ENCODE results near the gene DYNC1LI1. TPM values are rescaled to one million over a fixed set of nuclear protein-coding genes. Genes with fewer than 3 reads are reported as not detected.

Gene DYNC1LI1
- total RNA-seq, 2 experiments from 2014 or later = 29.5 to 30.6 TPM

DNA sequence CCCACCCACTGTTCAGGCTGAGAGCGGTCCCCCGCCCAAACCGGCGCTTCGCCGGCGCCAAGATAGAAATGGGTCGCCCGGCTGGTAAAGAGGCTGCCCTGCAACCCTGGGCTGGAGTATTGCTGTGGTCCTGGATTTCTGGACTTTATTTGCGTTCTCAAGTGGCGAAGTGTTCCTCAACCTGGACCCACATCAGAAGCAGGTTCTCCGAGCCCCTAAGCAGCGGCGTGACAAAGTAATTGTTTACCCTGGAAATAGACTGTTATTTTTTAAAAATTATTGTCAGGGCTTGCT, 481 bp upstream of the DYNC1LI1 start:
- no peaks in the 10 kb centered on the region for H3K9me3 Mint-ChIP-seq
- H3K4me1 Mint-ChIP-seq = peaks cover 23% of the 10 kb centered on the region
- H3K4me3 Mint-ChIP-seq = peak overlapping the region; percentile 89
- DNase-seq = no peak
- ATAC-seq (ENCODE audit: low read depth) = peak; percentile 32
- H3K27ac Mint-ChIP-seq = peak overlapping the region; percentile 86
- POLR2A ChIA-PET = no interaction called here
- peaks cover 4% of the 10 kb centered on the region for H3K36me3 Mint-ChIP-seq
- H3K27me3 Mint-ChIP-seq = no peaks in the 10 kb centered on the region

- peaks cover 8% of the 10 kb centered on the region for H3K36me3 Mint-ChIP-seq
- no peak for DNase-seq
- no peaks in the 10 kb centered on the region for H3K27me3 Mint-ChIP-seq
- H3K9me3 Mint-ChIP-seq = no peaks in the 10 kb centered on the region
- POLR2A ChIA-PET = interaction anchor here (0.8 to 1.6 kb wide), 3 partner anchors 10 to 115 kb away, joined by 3 to 4 read pairs (median 4); partner anchors contain the start of genes CMTM6 and CNOT10
- H3K4me1 Mint-ChIP-seq = peaks cover 23% of the 10 kb centered on the region
- no peak for ATAC-seq (ENCODE audit: low read depth)
- H3K27ac Mint-ChIP-seq = peak overlapping the region; percentile 74
- H3K4me3 Mint-ChIP-seq = peak overlapping the region; percentile 89
These were observed 878 bp downstream of the DYNC1LI1 start for GRCh38 chr3:32569540-32570420.

GRCh38 chr3:32568953-32569352, 1.7 kb downstream of the DYNC1LI1 start:
- Mint-ChIP-seq H3K4me3 (peak overlapping the region; percentile 89), H3K27ac (no peak overlapping the region), H3K9me3 (no peaks in the 10 kb centered on the region), H3K36me3 (peaks cover 10% of the 10 kb centered on the region), H3K27me3 (no peaks in the 10 kb centered on the region), H3K4me1 (peaks cover 25% of the 10 kb centered on the region)
- DNase-seq (no peak), ATAC-seq (ENCODE audit: low read depth) (no peak)
- POLR2A ChIA-PET = interaction anchor here (1.1 to 1.6 kb wide), 2 partner anchors 9 to 66 kb away, joined by 3 to 4 read pairs; partner anchors contain the start of gene CMTM6

DNA sequence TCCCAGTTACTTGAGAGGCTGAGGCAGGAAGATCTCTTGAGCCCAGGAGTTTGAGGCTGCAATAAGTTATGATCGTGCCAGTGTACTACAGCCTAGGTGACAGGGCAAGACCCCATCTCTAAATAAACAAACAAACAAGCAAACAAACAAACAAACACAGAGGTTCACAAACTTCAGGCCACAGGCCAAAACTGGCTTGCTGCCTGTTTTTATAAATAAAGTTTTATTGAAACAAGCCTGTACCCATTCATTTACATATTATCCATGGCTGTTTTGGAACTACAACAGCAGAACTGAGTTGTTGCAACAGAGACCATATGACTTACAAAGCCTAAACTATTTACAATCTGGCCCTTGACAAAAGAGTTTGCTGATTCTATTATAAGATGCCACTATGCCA, 6.5 kb downstream of the DYNC1LI1 start:
- Mint-ChIP-seq H3K27ac (no peak overlapping the region), H3K9me3 (no peaks in the 10 kb centered on the region), H3K27me3 (no peaks in the 10 kb centered on the region), H3K36me3 (peaks cover 27% of the 10 kb centered on the region), H3K4me3 (no peak overlapping the region), H3K4me1 (peaks cover 25% of the 10 kb centered on the region)
- POLR2A ChIA-PET = no interaction called here
- no peak for ATAC-seq (ENCODE audit: low read depth)
- no peak for DNase-seq

DNA sequence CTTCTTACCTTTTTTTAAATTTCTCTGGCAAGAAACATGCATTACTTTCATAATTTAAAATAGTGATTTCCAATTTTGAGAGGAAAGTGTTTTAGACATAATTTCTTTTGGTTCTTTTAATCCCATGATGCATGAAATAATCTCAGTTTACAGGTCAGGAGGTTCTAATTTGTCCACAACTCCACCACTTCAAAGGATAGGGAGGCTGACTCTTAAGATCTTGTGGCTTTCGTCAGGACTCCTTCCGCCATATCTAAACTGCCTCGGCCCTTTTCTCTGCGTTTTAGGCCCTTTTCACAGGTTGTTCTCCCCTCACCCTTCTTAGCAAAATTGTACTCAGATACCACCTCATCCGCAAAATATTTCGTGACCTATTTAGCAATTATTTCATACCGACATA, 8.0 kb downstream of the DYNC1LI1 start:
- Mint-ChIP-seq H3K4me3 (no peak overlapping the region), H3K36me3 (peaks cover 27% of the 10 kb centered on the region), H3K4me1 (peaks cover 15% of the 10 kb centered on the region), H3K9me3 (no peaks in the 10 kb centered on the region), H3K27me3 (no peaks in the 10 kb centered on the region), H3K27ac (no peak overlapping the region)
- POLR2A ChIA-PET = no interaction called here
- ATAC-seq (ENCODE audit: low read depth) = no peak
- DNase-seq = no peak

DNA sequence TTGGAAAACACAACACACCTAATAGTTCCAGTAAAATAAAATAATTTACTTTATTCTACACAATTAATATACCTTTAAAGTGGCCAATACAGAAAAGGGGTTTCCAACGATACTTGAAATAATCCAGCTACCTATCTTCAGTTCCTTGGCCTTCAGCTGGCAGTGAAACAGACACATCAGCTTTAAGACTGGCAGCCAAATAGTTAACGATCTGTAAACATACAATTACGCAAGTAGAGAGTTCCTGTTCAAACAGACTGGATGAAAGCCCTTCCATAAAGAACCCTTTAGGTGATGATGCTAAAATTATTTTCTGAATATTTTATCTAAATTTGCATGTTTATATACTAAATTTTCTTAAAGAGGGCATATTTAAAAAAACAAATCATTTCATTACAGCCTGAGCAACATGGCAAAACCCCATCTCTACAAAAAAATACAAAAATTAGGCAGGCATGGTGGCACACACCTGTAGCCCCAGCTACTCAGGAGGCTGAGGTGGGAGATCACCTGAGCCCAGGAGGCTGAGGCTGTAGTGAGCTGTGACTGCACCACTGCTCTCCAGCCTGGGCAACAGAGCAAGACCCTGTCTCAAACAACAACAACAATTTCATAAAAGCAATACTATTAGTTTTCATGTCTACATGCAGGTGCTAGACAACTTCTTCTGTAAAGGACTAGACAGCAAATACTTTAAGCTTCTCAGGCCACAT, 12.9 kb downstream of the DYNC1LI1 start:
- peaks cover 17% of the 10 kb centered on the region for H3K4me1 Mint-ChIP-seq
- DNase-seq (no peak), ATAC-seq (ENCODE audit: low read depth) (no peak)
- POLR2A ChIA-PET = no interaction called here
- no peaks in the 10 kb centered on the region for H3K27me3 Mint-ChIP-seq
- H3K9me3 Mint-ChIP-seq = no peaks in the 10 kb centered on the region
- H3K27ac Mint-ChIP-seq = no peak overlapping the region
- H3K36me3 Mint-ChIP-seq = peaks cover 17% of the 10 kb centered on the region
- H3K4me3 Mint-ChIP-seq = no peak overlapping the region

GRCh38 chr3:32556332-32556731, 14.3 kb downstream of the DYNC1LI1 start:
- Mint-ChIP-seq H3K4me3 (no peak overlapping the region), H3K4me1 (peaks cover 19% of the 10 kb centered on the region), H3K9me3 (no peaks in the 10 kb centered on the region), H3K36me3 (peaks cover 15% of the 10 kb centered on the region), H3K27ac (no peak overlapping the region), H3K27me3 (no peaks in the 10 kb centered on the region)
- DNase-seq (no peak), ATAC-seq (ENCODE audit: low read depth) (no peak)
- POLR2A ChIA-PET = no interaction called here

- ATAC-seq (ENCODE audit: low read depth) (no peak), DNase-seq (no peak)
- Mint-ChIP-seq H3K36me3 (peaks cover 7% of the 10 kb centered on the region), H3K27ac (no peak overlapping the region), H3K27me3 (no peaks in the 10 kb centered on the region), H3K9me3 (no peaks in the 10 kb centered on the region), H3K4me3 (no peak overlapping the region), H3K4me1 (peaks cover 24% of the 10 kb centered on the region)
- POLR2A ChIA-PET = no interaction called here
These were observed 16.7 kb downstream of the DYNC1LI1 start for GRCh38 chr3:32553973-32554372.

GRCh38 chr3:32553459-32553858, 17.2 kb downstream of the DYNC1LI1 start:
- H3K4me1 Mint-ChIP-seq = peaks cover 24% of the 10 kb centered on the region
- ATAC-seq (ENCODE audit: low read depth) (no peak), DNase-seq (no peak)
- POLR2A ChIA-PET = no interaction called here
- H3K4me3 Mint-ChIP-seq = no peak overlapping the region
- H3K9me3 Mint-ChIP-seq = no peaks in the 10 kb centered on the region
- H3K36me3 Mint-ChIP-seq = peaks cover 7% of the 10 kb centered on the region
- H3K27me3 Mint-ChIP-seq = no peaks in the 10 kb centered on the region
- H3K27ac Mint-ChIP-seq = no peak overlapping the region

GRCh38 chr3:32552013-32552412, 18.6 kb downstream of the DYNC1LI1 start:
- POLR2A ChIA-PET = no interaction called here
- no peaks in the 10 kb centered on the region for H3K27me3 Mint-ChIP-seq
- H3K9me3 Mint-ChIP-seq = no peaks in the 10 kb centered on the region
- ATAC-seq (ENCODE audit: low read depth) (no peak), DNase-seq (no peak)
- H3K27ac Mint-ChIP-seq = no peak overlapping the region
- H3K4me1 Mint-ChIP-seq = peaks cover 25% of the 10 kb centered on the region
- H3K36me3 Mint-ChIP-seq = peaks cover 7% of the 10 kb centered on the region
- H3K4me3 Mint-ChIP-seq = no peak overlapping the region

- POLR2A ChIA-PET = no interaction called here
- peaks cover 8% of the 10 kb centered on the region for H3K36me3 Mint-ChIP-seq
- H3K4me1 Mint-ChIP-seq = peaks cover 27% of the 10 kb centered on the region
- H3K4me3 Mint-ChIP-seq = peak overlapping the region; percentile 0
- ATAC-seq (ENCODE audit: low read depth) (peak; percentile 30), DNase-seq (no peak)
- H3K27me3 Mint-ChIP-seq = no peaks in the 10 kb centered on the region
- no peaks in the 10 kb centered on the region for H3K9me3 Mint-ChIP-seq
- H3K27ac Mint-ChIP-seq = peak overlapping the region; percentile 11
These were observed 19.2 kb downstream of the DYNC1LI1 start for GRCh38 chr3:32551496-32551895.

- Mint-ChIP-seq H3K27ac (peak overlapping the region; percentile 11), H3K4me3 (peak overlapping the region; percentile 0), H3K4me1 (peaks cover 25% of the 10 kb centered on the region), H3K9me3 (no peaks in the 10 kb centered on the region), H3K27me3 (no peaks in the 10 kb centered on the region), H3K36me3 (peaks cover 8% of the 10 kb centered on the region)
- DNase-seq (no peak), ATAC-seq (ENCODE audit: low read depth) (peak; percentile 22)
- POLR2A ChIA-PET = no interaction called here
These were observed 19.6 kb downstream of the DYNC1LI1 start for GRCh38 chr3:32551087-32551486.

- H3K4me3 Mint-ChIP-seq = no peak overlapping the region
- peaks cover 10% of the 10 kb centered on the region for H3K4me1 Mint-ChIP-seq
- peaks cover 12% of the 10 kb centered on the region for H3K36me3 Mint-ChIP-seq
- no peaks in the 10 kb centered on the region for H3K27me3 Mint-ChIP-seq
- no peak overlapping the region for H3K27ac Mint-ChIP-seq
- ATAC-seq (ENCODE audit: low read depth) = no peak
- no peaks in the 10 kb centered on the region for H3K9me3 Mint-ChIP-seq
- no peak for DNase-seq
- POLR2A ChIA-PET = no interaction called here
These were observed 25.4 kb downstream of the DYNC1LI1 start for GRCh38 chr3:32545305-32545704.

DNA sequence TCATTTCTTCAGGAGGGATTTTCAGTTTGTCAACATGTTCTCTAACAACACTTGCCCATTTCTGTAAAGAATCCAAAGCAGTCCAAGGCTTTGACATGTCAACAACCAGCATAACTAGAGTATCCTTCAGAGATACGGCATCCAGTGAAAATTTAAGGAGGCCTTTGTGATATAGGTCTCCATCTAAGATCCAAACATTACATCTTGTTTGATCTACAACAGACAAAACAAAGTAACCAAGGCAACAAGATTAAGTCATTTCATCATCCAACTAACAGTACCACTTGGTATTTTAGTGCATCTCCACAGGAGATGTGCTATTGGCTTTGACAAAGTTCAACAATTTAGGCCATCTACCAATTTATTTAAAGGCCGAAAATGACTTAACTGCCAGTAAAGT, 25.8 kb downstream of the DYNC1LI1 start:
- DNase-seq = no peak

More for the DNA sequence above, 25.8 kb downstream of the DYNC1LI1 start:
- Mint-ChIP-seq H3K36me3 (peaks cover 12% of the 10 kb centered on the region), H3K9me3 (no peaks in the 10 kb centered on the region), H3K27me3 (no peaks in the 10 kb centered on the region), H3K27ac (no peak overlapping the region), H3K4me1 (peaks cover 10% of the 10 kb centered on the region), H3K4me3 (no peak overlapping the region)
- POLR2A ChIA-PET = no interaction called here
- ATAC-seq (ENCODE audit: low read depth) = no peak
